Breast epithelium (tissue), 3 donors: ENCODE results near the gene CCDC172.

Experiments used
- CTCF ChIP-seq, 3 donors: fragments of 450-650 bp; IDR thresholded peaks; one replicate each; pipeline ENCODE4 v1.5.1; 2016 to 2017; ENCODE audit warnings: antibody characterized with exemption in 3 of 3, mild to moderate bottlenecking in 3 of 3, moderate library complexity in 3 of 3
- POLR2A ChIP-seq: fragments of 450-650 bp; IDR thresholded peaks from one replicate; pipeline ENCODE4 v1.6.1; 2016; ENCODE audit warnings: antibody characterized with exemption, mild to moderate bottlenecking, moderate library complexity
- POLR2AphosphoS5 ChIP-seq, 3 donors: sonication (generic); formaldehyde crosslinking; IDR thresholded peaks; one replicate each; pipeline ENCODE4 v1.6.1; 2017; ENCODE audit warnings: antibody characterized with exemption in 3 of 3

DNA sequence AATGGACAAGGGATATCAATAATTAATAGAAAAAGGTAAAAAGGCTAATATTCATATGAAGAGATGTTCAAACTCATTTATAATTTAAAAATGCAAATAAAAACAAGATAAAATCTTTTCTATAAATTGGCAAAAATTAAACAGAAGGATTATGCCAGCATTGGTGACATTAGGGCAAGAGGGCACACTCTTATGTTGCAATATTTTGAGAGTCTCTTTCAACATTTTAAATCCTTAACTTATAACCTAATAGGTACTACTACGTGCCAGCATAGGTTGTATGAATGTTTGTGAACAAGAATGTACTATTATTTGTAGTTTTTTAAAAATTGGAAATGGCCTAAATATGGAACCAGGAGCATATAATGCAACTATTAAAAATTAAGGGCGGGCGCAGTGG lies 78.6 kb downstream of the CCDC172 start:
- TF ChIP-seq CTCF (IDR thresholded peaks at IDR 0.05) (no peak), POLR2AphosphoS5 (IDR thresholded peaks at IDR 0.05) (no peak), POLR2A (no peak)
